ENCODE results near the gene POLE3. TPM values are rescaled to one million over a fixed set of nuclear protein-coding genes. Genes with fewer than 3 reads are reported as not detected.

Gene POLE3
- polyA plus RNA-seq, 3 donors, result 36.1 to 113 (median 92.1) TPM

GRCh38 chr9:113393281-113393680, 17.2 kb downstream of the POLE3 start:
- Histone ChIP-seq H3K4me3 (replicated peaks in 1 of 3; ENCODE audit: low read depth in 2 of 3, low read length in 3 of 3) (no peak overlapping the region), H4K20me1 (ENCODE audit: insufficient read depth, low read length) (peaks cover 7% of the 10 kb centered on the region), H3K9ac (ENCODE audit: insufficient read depth, low read length, poor library complexity, severe bottlenecking) (no peak overlapping the region), H3K4me1 (ENCODE audit: control insufficient read depth in 1 of 2, insufficient read depth in 2 of 2, low read length in 2 of 2) (no peaks in the 10 kb centered on the region), H3K79me2 (ENCODE audit: insufficient read depth, low read length) (peaks cover 26% of the 10 kb centered on the region), H3K36me3 (replicated peaks in 1 of 2; ENCODE audit: control insufficient read depth in 1 of 2, insufficient read depth in 2 of 2, low read length in 2 of 2) (peaks cover 54 to 76% of the 10 kb centered on the region in 2 donors), H2AFZ (ENCODE audit: insufficient read depth, low read depth, low read length, poor library complexity, severe bottlenecking) (no peak overlapping the region), H3K9me3 (replicated peaks in 1 of 2; ENCODE audit: control insufficient read depth in 1 of 2, insufficient read depth in 1 of 2, low read length in 2 of 2) (no peaks in the 10 kb centered on the region), H3K4me2 (replicated peaks; ENCODE audit: extremely low read depth, low read length, poor library complexity, severe bottlenecking) (no peak overlapping the region), H3K27me3 (ENCODE audit: control insufficient read depth in 2 of 2, insufficient read depth in 2 of 2, low read length in 2 of 2) (no peaks in the 10 kb centered on the region), H3K27ac (ENCODE audit: low read depth in 1 of 2, low read length in 2 of 2) (no peak overlapping the region)
- no peak for DNase-seq
- WGBS (ENCODE audit: insufficient coverage), result 100% methylated on average over 5 of the region's 7 CpGs
- intact Hi-C loops (cut with micrococcal nuclease), result no loop called here
- no peak overlapping the region for H3K4me3 Mint-ChIP-seq
- H3K9me3 Mint-ChIP-seq, result peaks cover 0 to 3% (median 0%) of the 10 kb centered on the region in 7 donors
- H3K4me1 Mint-ChIP-seq, result peaks cover 8% of the 10 kb centered on the region
- peaks cover 71 to 81% of the 10 kb centered on the region in 2 donors for H3K36me3 Mint-ChIP-seq
- peaks cover 0 to 2% (median 0%) of the 10 kb centered on the region in 3 donors for H3K27me3 Mint-ChIP-seq (ENCODE audit: low read depth in 3 of 3)
- no peak for TF ChIP-seq CTCF (IDR thresholded peaks at IDR 0.05)
- peak overlapping the region in 1 of 7 donors; percentile 17 for H3K27ac Mint-ChIP-seq

- Histone ChIP-seq H3K9me3 (replicated peaks in 1 of 2; ENCODE audit: control insufficient read depth in 1 of 2, insufficient read depth in 1 of 2, low read length in 2 of 2) (no peaks in the 10 kb centered on the region), H3K79me2 (ENCODE audit: insufficient read depth, low read length) (peaks cover 12% of the 10 kb centered on the region), H3K4me3 (replicated peaks in 1 of 3; ENCODE audit: low read depth in 2 of 3, low read length in 3 of 3) (no peak overlapping the region), H4K20me1 (ENCODE audit: insufficient read depth, low read length) (peaks cover 7% of the 10 kb centered on the region), H3K4me1 (ENCODE audit: control insufficient read depth in 1 of 2, insufficient read depth in 2 of 2, low read length in 2 of 2) (peaks cover 1 to 5% of the 10 kb centered on the region in 2 donors), H3K9ac (ENCODE audit: insufficient read depth, low read length, poor library complexity, severe bottlenecking) (no peak overlapping the region), H3K36me3 (replicated peaks in 1 of 2; ENCODE audit: control insufficient read depth in 1 of 2, insufficient read depth in 2 of 2, low read length in 2 of 2) (peaks cover 58 to 90% of the 10 kb centered on the region in 2 donors), H3K4me2 (replicated peaks; ENCODE audit: extremely low read depth, low read length, poor library complexity, severe bottlenecking) (no peak overlapping the region), H2AFZ (ENCODE audit: insufficient read depth, low read depth, low read length, poor library complexity, severe bottlenecking) (no peak overlapping the region), H3K27me3 (ENCODE audit: control insufficient read depth in 2 of 2, insufficient read depth in 2 of 2, low read length in 2 of 2) (no peaks in the 10 kb centered on the region), H3K27ac (ENCODE audit: low read depth in 1 of 2, low read length in 2 of 2) (no peak overlapping the region)
- Mint-ChIP-seq H3K36me3 (peaks cover 84 to 93% of the 10 kb centered on the region in 2 donors), H3K27ac (peak overlapping the region in 1 of 7 donors; percentile 10), H3K27me3 (ENCODE audit: low read depth in 3 of 3) (peaks cover 0 to 5% (median 0%) of the 10 kb centered on the region in 3 donors), H3K4me3 (no peak overlapping the region), H3K9me3 (peaks cover 0 to 5% (median 0%) of the 10 kb centered on the region in 7 donors), H3K4me1 (peaks cover 14% of the 10 kb centered on the region)
- intact Hi-C loops (cut with micrococcal nuclease), result no loop called here
- 96% methylated on average over 5 of the region's 7 CpGs for WGBS (ENCODE audit: insufficient coverage)
- TF ChIP-seq CTCF (IDR thresholded peaks at IDR 0.05), result no peak
- no peak for DNase-seq
Measured at GRCh38 chr9:113391917-113392316, 18.6 kb downstream of the POLE3 start.
